ENCODE measurements around the gene KIAA0513. TPM values are rescaled to one million over a fixed set of nuclear protein-coding genes. Genes with fewer than 3 reads are reported as not detected.

The KIAA0513 gene
- 1 to 10 TPM; 3.9 to 5.3 (median 4.6) TPM for polyA plus RNA-seq (ENCODE audit: insufficient read length in 3 of 3)

GRCh38 chr16:85027349-85027957, at the start of gene KIAA0513:
Gene KIAA0513 (plus strand): TSS chr16:85027795. CDS start chr16:85067072, 39,277 bp downstream.
- DNase-seq (ENCODE audit: low read depth in 3 of 3, low spot score in 2 of 3) = peak; percentile 76 to 92 (median 90)

GRCh38 chr16:84979516-84979915, 48.1 kb upstream of the KIAA0513 start:
- DNase-seq (ENCODE audit: low read depth in 3 of 3, low spot score in 2 of 3) = no peak

DNA sequence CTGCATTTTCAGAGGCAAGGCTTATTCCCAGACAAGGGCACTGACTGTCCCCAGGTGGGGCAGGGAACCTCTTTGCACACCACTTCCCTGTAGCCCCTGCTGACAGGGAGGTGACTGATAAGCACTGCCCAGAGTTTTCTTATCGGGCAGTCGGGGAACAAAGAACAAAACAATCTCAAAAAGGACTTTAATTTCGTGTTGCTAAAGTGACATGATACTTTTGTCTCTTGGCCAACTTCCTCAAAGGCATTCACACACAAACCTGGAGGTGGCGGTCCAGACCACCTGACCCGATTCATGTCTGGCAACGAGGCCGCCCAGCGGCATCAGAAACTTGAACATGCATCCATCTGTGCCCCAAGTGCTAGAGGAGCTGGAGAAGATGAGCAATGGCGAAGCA, 45.2 kb upstream of the KIAA0513 start:
- DNase-seq (ENCODE audit: low read depth in 3 of 3, low spot score in 2 of 3) = no peak

GRCh38 chr16:84985079-84986065, 42.2 kb upstream of the KIAA0513 start:
- DNase-seq (ENCODE audit: low read depth in 3 of 3, low spot score in 2 of 3) = no peak

DNA sequence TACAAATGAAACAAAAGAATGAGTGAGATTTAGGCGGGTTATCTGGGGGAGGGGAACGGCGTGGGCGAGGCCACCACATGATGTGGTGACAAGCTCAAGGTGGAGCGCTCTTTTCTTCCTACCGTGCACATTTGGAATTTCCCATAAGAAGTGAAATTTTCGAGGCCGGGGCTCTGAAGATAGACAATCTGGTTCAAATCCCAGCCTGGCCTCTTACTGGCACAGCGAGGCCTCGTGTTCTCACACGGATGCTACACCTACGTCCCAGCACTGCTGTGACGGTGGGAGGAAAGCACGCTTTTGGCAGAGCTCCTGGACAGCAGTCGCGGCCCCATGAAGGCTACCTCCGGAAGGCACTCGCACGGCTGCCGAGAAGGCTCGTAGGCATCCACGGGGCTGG, 41.5 kb upstream of the KIAA0513 start:
- DNase-seq (ENCODE audit: low read depth in 3 of 3, low spot score in 2 of 3) = no peak

DNA sequence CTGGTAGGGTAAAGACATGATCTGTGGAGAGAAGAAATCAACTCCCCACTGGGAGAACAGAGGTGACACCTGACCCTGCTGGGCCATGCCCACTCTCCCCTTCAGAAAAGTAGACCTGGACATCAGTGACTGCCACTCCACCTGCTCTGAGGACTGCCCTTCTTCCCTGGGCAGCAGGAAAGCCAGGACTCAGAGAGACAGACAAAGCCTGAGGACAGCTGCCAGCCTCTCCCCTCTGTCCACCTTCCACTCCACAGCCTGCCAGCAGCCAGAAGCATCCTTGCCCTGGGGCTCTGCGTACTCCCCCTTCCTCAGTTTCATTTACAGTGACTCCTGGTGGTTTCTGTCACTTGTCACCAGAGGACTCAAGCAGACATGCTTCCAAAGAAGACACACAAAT, 40.7 kb upstream of the KIAA0513 start:
- DNase-seq (ENCODE audit: low read depth in 3 of 3, low spot score in 2 of 3) = no peak

DNA sequence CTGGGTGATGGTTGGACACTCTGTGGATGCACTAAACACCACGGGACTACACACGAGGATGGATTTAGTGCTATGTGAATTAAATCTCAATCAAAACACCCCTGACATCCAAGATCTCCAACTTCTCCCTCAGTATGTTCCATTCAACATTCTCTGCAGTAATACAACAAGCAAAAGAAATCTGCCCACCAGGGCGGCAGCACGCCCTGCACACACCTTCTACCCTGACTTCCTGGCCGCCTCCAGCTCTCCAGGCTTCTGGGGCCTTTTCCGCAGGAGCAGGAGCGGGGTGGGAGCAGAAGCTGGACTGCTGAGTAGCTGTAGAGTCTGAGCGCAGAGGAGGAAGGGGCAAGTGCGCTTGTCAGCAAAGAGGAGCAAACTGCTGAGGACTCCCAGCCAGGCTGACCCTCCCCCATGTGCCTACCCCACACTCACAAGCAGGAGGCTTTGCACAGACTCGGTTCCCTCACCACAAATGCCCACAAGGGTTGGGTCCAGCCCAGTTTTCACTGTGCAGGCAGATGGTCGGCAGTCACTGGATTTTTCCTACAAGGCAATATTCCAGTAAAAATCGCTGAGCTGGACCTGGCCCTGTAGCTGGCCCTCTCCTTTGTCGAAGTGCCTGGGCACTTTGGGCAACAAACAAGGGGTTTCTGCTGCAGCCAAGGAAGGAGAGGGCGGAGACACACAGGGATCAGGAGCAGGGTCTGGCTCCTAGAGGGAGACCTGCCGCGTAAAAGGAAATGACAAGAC, 39.1 kb upstream of the KIAA0513 start:
- DNase-seq (ENCODE audit: low read depth in 3 of 3, low spot score in 2 of 3) = no peak

DNA sequence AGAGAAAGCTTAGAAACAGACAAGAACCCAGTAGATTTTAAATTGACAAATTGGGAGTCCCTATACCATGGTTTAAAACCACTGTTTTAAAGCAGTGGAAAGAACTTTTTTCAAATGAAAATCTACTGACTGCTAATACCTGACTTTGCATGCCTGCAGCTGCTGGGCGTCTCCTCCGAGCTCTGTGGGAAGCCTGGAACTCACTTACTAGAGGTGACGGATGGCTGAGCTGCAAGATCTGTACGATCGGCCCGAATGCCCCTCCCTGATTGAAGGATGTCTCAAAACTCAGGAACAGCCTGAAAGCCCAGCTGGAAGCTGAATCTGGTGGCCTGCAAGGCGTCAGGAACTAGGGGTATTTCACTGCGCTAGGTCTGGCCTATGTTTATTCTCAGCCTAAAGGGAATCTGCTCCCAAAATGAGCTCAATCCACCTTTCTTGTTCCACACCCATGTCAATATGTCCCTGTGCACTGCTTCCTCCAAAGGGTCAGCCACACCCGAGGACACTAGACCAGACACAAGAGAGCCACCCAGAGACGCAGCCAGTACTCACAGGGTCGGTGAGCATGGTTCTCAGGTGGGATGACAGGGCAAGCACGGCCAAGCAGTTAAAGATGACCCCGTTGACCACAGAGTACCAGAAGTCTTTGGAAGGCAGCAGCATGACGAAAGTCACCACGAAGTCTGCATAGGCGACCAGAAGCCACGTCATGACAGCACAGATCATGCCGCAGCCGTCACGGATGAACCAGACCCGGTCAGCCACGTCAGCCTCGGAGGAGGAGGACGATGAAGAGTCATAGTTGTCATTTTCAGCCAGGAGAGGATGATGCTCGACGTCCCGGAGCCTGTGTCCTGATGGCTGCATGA, 37.6 kb upstream of the KIAA0513 start:
- no peak for DNase-seq (ENCODE audit: low read depth in 3 of 3, low spot score in 2 of 3)

DNA sequence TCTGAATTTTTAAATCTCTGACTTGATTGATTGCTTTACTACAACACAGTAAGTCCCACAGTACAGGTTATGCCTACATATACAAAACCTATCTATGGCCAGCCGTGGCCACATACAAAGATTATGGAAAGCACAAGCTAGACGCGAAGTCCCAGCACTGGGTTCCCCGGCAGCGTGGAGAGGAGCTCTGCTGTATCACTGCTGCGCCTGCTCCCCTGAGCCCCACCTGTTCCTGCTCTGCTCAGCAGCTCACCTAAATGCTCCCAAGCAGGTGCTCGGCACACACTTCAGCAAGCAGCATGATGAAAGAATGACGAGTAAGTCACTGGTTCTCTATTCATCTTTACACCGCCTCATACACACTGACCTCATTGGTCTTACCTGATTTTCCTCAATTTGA, 36.8 kb upstream of the KIAA0513 start:
- DNase-seq (ENCODE audit: low read depth in 3 of 3, low spot score in 2 of 3) = no peak

GRCh38 chr16:84992717-84993075, 34.9 kb upstream of the KIAA0513 start:
- DNase-seq (ENCODE audit: low read depth in 3 of 3, low spot score in 2 of 3) = no peak

DNA sequence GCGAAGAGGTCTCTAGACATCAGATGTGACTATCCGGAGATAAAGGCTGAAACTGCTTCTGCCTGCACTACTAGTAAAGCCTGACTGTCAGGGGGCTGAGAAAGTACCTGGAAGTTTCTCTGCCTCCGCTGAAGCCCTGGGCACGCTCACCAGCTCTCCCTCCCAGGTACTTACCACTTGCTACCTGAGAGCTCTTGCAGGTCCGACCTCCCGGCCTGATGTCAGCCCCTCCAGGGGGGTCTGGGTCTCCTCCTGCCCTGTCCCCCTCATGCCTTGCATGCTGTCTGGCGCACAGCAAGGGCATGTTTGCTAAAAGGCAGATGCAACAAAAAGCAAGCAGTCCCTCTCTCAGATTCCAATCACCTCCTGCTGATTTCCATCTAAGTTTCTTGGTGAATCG, 33.7 kb upstream of the KIAA0513 start:
- DNase-seq (ENCODE audit: low read depth in 3 of 3, low spot score in 2 of 3) = no peak

- DNase-seq (ENCODE audit: low read depth in 3 of 3, low spot score in 2 of 3) = no peak
Observed at GRCh38 chr16:84995663-84996062, 31.9 kb upstream of the KIAA0513 start.

- DNase-seq (ENCODE audit: low read depth in 3 of 3, low spot score in 2 of 3) = no peak
Observed at GRCh38 chr16:84996365-84996764, 31.2 kb upstream of the KIAA0513 start.

- no peak for DNase-seq (ENCODE audit: low read depth in 3 of 3, low spot score in 2 of 3)
Observed at GRCh38 chr16:84999200-84999599, 28.4 kb upstream of the KIAA0513 start.

- no peak for DNase-seq (ENCODE audit: low read depth in 3 of 3, low spot score in 2 of 3)
Observed at GRCh38 chr16:84999857-85000480, 27.6 kb upstream of the KIAA0513 start.

DNA sequence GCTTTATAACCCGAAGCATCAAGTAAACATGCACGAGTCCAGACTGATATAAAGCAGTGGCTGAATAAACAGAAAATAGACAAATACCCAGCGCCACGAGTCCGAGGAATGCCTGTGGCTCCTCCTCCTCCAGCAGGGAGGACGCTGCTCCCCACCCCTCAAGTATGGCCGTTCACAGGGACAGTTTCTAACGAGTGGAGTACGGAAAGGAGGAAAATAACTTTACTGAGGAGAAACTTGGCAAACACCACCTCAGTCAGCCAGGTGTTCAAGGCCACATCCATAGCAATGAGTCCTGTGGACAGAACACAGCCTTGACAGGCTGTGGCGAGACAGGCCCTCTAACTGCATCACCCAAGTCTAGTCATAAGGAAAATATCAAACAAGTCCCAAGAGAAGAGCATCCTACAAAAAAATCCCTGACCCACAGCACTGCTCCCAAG, 25.5 kb upstream of the KIAA0513 start:
- no peak for DNase-seq (ENCODE audit: low read depth in 3 of 3, low spot score in 2 of 3)

GRCh38 chr16:85002608-85003007, 25.0 kb upstream of the KIAA0513 start:
- no peak for DNase-seq (ENCODE audit: low read depth in 3 of 3, low spot score in 2 of 3)

DNA sequence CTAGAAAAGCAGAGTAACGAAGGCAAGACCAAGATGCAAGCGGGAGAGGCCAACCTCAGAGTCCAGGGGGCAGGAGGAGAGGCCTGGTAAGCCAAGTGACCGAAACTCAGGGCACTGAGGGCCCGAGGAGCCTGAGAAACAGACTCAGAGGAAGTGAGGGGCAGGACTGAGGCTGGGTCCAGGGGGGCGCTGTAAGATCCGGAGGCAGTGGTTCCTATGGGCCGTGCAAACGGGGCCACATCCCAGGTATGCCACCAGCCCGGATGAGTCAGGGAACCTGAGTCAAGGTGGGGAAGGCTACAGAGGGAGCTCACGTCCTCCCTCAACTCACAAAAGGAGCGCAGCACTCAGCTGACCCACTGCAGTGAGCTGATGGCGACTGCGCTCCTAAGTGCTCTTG, 24.5 kb upstream of the KIAA0513 start:
- no peak for DNase-seq (ENCODE audit: low read depth in 3 of 3, low spot score in 2 of 3)

DNA sequence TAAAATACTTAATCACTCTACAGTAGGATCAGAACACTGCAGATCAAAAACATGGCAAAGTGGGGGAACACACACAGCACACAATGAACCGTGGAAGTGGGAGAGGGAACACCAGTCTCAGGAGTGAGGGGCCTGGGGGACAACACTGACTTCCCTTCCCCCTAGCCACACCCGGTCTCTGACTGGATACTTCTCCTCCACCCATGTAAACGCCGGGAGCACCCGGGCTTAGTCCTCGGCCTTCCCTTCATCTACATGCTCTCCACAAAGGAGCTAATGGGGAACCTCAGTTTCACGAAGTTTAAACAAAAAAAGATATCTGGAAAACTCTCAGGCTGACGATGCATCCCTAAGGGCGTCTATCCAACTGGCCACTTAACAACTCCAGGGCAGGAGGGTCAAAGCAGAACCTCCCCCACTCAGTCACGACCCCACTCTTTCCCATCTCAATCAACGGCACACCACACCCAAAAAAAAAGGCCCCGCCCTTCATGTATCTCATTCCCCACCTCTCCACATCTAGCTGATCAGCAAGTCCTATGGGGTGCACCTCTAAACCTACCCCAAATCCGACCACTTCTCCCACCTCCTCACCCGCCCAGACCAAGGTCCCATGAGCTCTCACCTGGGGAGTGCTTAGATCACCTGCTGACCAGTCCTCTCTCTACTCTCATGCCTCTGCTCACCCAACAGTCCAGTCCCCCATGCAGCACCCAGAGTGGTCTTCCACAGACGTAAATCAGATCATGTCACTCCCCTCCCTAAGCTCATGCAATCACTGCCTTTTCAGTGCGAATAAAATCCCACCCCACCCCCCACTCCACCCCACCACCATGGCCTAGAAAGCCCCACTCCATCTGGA, 23.6 kb upstream of the KIAA0513 start:
- no peak for DNase-seq (ENCODE audit: low read depth in 3 of 3, low spot score in 2 of 3)
